Measurements from ENCODE around the gene CFAP46.
A peak's percentile ranks its signal among the peaks of the same experiment; 100 is the strongest.
"Not testable (repeated sequence)": the region's sequence is repeated elsewhere in the genome, so short reads cannot be mapped to it uniquely, and the experiment has no call there.

CFAP46 gene

DNA sequence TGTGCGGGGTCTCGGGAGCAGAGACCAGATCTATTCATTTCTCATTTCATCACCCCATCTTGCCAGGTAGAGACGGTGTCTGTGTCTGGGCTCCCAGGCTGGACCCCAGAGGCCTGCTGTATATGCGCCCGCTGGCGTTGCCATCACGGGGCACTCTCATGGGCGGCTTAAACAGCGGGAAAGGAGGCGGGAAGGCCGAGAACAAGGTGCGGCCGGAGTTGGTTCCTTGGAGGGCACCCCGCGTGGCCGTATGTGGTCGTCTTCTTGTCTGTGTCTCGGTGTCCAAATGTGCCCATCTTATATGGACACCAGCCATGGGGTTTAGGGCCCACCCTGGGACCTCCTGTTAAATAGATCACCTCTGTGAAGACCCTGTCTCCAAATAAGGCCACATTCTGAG is 2.1 kb upstream of the CFAP46 start:
- no peak for DNase-seq (ENCODE audit: low spot score)

DNA sequence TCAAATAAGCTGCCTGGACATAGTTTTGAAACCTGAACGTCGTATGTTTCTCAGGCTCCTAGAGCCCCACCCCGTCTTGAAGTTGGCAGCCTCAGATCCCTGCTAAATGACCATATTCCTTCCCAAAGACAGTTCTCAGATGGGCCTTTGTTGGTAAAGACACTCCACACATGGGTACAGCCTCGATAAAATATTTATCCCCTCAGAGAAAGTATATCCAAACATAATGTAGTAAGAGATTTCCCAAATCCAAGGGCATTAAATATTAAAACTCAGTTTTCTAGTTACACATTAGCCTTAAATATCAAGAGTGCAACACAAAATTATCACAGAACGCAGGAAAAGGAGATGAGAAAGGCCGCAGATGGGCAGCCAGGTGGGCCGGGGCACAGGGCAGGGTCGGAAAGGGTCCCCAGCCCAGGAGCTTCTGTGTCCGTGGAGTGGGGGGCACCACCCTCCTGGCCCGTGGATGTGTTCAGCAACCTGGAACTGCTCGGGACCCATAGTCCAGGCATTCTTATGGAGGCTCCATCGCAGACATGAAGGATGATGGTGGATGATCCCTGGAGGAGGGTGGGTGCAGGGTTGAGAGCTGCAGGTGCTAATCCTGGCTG is 1.5 kb upstream of the CFAP46 start:
- no peak for DNase-seq (ENCODE audit: low spot score)

DNA sequence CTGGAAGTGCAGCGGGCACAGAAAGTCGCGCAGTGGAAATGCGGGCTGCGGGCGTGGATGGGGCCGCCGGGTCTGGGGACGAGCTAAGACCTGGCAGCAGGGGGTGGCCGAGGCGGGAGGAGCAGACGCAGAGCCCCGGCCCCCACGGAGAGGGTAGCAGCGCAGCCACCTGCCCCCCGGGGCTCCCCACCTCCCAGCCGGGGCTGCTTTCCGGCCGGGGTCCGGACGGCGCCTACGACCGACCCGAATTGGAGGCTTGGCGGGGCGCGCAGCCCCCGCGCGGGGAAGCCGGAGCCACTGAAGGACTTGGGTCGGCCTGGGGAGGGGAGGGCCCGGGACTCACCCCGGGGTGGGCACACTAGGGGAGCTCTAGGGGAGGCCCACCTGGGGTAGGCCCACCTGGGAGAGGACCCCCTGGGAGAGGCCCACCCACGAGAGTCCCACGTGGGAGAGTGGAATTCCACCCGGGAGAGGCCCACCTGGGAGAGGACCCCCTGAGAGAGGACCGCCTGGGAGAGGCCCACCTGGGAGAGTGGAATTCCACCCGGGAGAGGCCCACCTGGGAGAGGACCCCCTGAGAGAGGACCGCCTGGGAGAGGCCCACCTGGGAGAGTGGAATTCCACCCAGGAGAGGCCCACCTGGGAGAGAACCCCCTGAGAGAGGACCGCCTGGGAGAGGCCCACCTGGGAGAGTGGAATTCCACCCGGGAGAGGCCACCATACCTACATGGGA is 854 bp upstream of the CFAP46 start:
- DNase-seq (ENCODE audit: low spot score), result no peak

DNA sequence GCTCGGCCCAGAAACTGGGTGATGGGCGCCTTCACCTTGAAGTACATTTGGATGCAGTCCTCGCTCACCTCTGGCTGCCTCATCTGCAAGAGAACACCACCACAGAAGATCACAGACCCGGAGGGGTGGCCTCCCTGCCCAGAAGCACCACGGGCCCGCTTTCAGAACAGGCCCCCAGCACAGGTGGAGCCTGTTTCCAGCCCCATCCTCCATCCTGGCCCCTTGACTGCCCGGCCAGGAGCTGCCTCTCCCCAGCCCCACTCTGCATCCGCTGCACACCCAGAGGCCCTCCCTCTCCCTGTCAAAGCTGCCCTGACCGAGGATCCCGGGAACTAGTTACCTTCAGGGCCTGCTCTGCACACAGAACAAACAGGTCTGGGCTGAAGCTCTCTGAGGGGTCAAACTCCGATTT is 724 bp downstream of the CFAP46 start:
- no peak for DNase-seq (ENCODE audit: low spot score)

DNA sequence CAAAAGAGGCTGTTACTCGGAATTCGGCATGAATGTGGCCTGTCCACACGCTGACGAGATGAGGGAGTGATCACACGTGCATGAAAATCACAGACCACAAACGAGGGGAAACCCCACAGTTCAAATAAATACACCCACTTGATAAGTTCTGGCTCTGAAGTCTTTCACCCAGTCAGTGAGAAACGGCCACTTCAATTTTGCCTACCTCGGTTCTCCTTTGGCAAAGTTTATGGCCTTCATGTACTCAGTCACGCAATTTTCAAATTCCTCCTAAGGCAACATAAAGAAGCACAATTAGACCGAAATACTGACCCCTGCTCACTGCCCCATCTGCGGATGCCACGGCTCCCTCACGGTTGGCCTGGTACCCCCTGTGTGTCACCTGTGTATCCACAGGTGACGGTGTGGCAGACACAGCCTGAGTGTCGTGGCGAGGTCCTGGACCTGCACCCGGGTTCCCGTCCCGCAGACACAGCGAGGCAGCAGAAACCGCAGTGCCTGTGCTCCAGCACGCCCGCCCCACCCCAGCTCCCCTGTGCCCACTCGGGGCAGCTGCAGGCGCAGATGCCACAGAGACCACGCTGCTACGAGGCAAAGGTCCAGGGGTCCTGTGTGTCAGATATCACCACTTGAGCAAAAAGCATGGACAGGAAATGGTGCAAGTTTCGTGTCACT is 1.4 kb downstream of the CFAP46 start:
- no peak for DNase-seq (ENCODE audit: low spot score)

DNA sequence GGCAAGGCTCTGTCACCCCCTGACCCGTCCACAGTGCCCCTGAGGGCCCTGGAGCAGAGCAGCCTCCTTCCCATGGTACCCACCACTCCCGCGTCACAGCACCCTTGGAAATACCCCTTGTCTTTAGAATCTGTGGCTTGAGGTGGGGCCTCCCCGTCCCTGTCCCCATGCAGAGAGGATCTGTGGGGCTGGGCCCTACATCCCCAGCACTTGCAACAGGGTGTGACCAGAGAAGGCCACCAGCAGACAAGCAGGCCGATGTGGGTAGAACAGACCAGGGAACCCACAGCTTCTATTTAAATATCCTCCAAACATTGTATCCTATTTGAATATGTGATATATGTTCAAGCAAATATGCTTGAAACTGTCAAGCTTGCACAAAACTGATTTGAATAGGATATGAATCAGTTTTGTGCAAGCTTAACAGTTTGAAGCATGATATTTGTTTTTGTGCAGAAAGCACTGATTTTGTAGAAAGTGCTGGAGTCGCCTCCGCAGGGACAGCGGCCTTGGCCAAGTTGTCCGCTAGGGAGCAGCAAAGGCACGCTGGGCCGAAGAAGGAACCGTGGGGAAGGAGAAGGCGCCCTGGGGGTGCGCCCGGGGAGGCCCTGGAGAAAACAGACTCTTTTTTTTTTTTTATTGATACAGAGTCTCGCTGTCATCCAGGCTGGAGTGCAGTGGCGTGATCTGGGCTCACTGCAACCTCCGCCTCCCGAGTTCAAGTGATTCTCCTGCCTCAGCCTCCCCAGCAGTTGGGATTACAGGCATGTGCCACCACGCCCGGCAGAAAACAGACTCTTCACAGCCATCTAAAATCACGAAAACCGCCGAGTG is 2.2 kb downstream of the CFAP46 start:
- DNase-seq (ENCODE audit: low spot score), result peak; percentile 89

DNA sequence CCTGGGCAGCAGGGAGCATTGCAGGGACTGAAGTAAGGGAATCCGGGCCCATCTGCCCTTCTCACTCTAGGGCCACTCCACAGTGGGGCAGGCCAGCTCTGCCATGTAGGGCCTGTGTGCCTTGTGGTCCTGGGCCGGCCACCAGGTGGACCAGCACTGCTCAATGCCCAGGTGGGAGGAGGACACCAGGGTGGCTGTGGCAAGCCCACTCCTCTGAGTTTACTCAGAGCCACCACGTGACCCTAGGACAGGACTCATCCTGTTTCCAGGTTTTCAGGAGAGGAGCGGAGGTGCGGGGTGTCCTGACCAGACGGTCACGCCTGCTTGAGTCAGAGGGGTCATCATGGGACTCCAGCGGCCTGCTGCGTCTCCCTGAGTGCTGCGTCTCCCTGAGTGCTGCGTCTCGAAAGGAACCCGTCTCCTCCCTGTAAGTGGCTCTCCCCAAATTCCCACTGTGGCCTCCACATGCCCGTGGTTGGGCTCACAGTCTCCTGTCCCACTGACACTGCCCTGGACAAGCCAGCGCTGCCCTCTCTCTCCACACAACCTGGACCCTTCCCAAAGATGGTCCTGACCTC is 2.9 kb downstream of the CFAP46 start:
- no peak for DNase-seq (ENCODE audit: low spot score)

DNA sequence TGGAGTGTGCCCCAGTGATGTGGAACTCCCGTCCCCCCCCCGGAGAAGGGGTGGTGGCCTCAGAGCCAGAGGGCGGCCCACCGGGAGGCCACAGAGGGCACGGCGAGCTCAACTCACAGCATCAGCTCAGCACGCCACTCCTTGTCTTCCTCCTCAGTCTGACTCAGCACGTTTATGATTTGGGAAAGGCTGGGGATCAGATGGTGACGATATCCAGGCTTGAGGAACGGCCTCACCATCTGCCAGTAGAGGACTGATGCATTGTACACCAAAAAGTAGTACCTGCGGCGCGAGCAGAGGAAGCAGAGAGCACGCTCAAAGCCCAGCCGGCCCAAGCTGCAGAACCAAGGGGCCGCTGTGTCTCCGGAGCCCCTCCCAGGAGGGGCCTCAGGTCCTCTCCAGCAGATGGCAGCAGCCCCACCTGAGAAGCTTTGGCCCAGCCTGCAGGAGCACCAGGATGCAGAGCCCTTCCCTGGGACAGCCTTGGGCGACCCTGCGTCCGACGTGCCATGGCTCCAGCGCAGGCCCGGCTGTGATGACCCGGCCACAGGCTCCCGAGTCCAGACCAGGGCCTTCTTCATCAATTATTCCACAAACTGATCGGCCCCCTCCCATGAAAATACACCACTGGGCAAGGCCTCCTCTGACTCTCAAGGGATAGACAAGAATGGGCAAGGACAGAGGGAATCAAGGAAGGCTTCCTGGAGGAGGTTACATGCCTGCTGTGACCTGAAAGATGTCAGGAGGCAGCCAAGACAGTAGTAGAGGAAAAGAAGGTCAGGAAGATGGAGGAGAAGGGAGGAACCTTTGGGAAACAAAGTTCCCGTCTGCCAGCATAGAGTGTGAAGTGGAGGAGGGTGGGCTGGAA is 3.7 kb downstream of the CFAP46 start:
- DNase-seq (ENCODE audit: low spot score), result peak; percentile 28

DNA sequence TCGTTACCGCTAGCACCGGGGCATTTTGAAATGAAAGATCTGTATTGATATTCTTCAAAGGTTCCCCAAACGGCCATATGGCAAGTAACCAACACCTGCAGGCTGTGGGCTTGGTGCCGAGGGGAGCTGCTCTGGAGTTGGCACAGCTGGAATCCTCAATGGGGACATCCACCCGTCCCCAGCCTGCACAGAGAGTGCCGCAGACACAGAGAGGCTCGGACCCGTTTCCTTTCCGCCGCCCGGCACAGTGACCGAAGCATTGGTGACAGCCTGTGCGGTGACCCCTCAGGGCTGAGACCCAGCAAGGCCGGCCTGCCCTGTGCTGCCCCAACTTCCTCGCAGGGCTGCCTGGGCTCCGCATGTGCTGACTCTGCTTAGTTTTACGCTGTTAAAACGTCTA is 4.5 kb downstream of the CFAP46 start:
- DNase-seq (ENCODE audit: low spot score), result no peak

DNA sequence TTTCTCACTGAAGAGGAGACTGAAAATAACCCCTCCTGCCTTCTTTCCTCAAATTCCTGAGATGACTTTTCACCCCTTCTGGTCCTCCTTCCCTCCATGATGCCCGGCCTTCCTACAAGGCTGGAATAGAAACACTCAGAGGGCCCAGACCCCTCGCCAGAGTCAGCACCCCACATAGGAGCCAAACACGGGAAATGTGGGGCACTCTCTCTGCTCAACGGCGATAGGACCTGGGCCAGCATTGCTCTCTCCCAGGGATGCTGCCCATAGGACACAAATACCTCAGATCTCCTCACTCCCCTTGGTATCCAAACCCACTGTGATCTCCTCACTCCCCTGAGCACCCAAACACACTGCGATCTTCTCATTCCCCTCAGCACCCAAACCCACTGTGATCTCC is 7.4 kb downstream of the CFAP46 start:
- no peak for DNase-seq (ENCODE audit: low spot score)

DNA sequence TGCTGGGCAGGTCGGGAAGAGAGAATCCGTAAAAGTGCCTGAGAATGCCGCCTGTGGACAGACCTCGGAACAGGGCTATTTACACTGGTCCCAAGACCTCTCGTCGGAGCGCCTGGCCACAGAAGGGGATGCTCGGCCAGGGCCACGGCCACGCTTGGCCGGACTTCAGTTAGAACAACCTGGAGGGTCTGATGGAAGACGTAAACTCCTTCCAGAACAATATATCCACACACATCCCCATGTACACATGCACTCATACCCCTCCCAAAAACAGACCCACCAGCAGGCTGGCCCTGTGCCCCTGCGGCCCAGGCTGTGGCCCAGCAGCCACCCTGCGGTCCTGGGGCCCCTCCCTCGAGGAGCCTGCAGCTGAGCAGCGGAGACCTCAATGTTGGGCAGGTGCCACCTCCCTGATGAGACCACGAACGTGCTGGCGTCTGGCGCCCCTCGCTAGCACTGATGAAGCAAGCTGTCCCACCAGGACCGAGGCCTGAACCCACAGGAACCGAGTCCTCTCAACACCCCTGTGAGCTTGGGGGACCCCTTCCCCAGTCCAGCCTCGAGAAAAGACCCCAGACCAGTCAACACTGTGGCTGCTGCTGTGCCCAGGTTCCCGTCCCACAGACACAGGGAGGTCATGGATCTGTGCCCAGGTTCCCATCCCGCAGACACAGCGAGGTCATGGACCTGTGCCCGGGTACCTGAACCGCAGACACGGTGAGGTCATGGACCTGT is 8.9 kb downstream of the CFAP46 start:
- no peak for DNase-seq (ENCODE audit: low spot score)

DNA sequence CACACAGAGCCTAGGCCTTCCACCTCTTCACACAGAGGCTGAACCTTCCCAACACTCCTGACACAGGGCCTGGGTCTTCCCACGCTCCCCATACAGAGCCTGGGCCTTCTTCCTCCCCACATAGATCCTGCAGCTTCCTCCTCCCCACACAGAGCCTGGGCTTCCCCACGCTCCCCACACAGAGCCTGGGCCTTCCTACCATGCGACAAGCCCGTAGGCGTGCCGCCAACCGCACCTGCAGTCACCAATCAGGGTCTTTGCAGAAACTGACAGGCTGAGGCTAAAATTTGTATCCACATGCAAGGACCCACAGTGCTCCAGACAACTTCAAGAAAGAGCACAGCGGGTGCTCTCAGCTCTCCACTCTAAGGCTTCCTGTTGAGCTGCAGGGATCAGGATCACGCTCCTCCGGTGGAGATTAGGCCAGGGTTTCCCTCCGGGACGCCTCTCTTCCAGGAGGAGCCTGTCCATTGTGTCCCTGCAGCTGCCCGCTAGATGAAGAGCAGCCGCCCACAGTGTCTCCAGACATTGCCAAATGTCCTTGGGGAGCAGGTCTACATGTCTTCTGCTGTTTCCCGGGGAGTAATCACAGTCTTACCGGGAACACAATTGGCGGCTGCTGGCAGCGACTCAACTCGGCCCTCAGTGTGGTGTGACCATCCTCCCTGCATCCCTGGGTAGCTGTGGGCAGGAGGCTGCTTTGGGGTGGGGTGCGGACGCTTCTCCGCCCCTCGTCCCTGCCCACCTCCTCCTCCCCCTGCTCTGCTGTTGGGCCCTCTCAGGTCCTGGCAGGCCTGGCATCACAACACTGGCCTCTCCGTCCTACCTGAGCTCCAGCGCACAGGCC is 9.7 kb downstream of the CFAP46 start:
- no peak for DNase-seq (ENCODE audit: low spot score)

DNA sequence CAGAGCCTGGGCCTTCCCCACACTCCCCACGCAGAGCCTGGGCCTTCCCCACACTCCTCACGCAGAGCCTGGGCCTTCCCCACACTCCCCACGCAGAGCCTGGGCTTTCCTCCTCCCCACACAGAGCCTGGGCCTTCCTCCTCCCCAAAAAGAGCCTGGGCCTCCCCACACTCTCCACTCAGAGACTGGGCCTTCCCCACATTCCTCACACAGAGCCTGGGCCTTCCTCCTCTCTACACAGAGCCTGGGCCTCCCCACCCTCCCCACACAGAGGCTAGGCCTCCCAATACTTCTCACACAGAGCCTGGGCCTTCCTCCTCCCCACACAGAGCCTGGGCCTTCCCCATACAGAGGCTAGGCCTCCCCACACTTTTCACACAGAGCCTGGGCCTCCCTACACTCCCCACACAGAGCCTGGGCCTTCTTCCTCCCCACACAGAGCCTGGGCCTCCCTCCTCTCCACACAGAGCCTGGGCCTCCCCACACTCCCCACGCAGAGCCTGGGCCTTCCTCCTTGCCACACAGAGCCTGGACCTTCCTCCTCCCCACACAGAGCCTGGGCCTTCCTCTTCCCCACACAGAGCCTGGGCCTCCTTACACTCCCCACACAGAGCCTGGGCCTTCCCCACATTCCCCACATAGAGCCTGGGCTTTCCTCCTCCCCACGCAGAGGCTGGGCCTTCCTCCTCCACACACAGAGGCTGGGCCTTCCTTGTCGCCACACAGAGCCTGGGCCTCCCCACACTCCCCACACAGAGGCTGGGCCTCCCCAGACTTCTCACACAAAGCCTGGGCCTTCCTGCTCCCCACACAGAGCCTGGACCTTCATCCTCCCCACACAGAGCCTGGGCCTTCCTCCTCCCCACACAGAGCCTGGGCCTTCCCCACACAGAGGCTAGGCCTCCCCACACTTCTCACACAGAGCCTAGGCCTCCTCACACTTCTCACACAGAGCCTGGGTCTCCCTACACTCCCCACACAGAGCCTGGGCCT is 10.8 kb downstream of the CFAP46 start:
- not testable (repeated sequence) for DNase-seq (ENCODE audit: low spot score)

DNA sequence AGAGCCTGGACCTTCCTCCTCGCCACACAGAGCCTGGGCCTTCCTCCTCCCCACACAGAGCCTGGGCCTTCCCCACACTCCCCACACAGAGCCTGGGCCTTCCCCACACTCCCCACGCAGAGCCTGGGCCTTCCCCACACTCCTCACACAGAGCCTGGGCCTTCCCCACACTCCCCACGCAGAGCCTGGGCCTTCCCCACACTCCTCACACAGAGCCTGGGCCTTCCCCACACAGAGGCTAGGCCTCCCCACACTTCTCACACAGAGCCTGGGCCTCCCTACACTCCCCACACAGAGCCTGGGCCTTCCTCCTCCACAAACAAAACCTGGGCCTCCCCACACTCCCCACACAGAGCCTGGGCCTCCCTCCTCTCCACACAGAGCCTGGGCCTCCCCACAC is 11.7 kb downstream of the CFAP46 start:
- not testable (repeated sequence) for DNase-seq (ENCODE audit: low spot score)

DNA sequence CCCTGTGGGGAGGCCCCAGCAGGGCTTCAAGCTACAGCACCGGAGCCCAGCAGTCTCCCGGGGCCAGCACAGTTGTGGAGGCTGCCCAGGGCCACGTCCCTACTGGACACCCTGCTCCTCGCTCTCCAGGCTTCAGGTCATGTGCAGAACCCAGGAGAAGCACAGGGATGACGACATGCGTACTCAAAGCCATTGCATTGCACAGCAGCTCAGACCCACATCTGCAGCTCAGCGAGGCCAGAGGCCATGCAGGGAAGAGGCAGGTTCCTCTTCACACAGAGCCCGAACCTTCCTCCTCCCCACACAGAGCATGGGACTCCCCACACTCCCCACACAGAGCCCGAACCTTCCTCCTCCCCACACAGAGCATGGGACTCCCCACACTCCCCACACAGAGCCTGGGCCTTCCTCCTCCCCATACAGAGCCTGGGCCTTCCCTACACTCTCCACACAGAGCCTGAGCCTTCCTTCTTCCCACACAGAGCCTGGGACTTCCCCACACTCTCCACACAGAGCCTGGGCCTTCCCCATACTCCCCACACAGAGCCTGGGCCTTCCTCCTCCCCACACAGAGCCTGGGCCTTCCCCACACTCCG is 12.3 kb downstream of the CFAP46 start:
- no peak for DNase-seq (ENCODE audit: low spot score)

DNA sequence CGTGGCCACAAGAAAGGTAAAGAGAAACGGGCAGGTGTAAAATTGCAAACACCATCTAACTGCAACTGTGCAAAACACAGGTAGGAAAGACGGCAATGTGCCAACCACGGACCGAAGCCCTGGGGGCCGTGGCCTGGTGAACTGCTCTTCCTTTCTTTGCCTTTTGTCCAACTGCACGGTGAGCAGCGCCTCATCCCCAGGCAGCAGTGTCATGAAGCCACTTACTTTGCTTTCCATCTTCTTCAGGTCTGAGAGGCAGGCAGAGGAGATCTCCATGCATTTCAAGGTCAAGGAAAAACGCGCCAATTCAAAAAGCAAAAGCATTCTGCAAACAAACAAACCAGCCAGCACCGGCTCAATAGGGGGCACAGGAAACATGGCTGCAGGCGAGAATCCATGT is 12.9 kb downstream of the CFAP46 start:
- no peak for DNase-seq (ENCODE audit: low spot score)

DNA sequence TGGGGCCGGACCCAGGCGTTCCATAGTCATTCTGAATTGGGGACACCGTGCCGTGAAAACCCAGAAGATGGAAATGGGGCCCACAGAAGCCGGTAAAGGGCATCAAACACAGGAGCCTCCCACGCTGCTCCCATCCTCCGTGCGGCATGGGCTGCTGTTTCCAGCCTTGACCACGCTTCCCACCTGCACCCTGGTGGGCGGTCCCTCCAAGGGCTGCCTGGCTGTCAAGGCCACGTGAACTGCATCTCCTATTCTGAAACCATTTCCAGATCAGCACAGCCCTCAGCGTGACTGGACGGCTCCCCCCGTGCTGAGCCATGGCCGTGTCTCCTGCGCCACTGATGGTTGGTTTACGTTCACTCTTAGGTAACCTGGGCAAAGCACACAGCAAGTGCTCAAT is 14.1 kb downstream of the CFAP46 start:
- DNase-seq (ENCODE audit: low spot score), result no peak

DNA sequence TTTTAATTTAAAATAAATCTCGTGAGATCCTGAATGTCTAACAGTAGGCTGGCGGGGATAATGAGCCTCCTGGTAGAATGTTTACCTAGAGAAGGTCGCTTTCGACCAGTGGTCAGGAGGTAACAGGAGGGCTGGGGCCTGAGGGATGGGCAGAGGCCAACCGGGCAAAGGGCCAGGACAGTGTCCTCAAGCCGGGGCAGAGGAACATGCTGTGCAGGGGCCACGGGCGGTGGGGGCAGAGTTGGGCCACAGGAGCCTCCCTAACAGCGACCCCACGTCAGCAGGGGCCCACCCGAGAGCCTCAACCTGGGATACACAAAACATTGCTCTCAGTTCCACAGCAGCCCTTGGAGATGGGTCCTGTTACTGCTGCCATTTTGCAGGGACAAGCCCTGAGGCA is 14.5 kb downstream of the CFAP46 start:
- no peak for DNase-seq (ENCODE audit: low spot score)

Data from AG20443 (cell line).